ENCODE results near the gene TRIM17. TPM values are rescaled to one million over a fixed set of nuclear protein-coding genes. Genes with fewer than 3 reads are reported as not detected.

The TRIM17 gene
- total and polyA plus RNA-seq, 2 of the 13 experiments (the other 11 are each of a cell fraction or from before 2014, with no cell fraction given): 0.32 to 0.64 TPM

DNA sequence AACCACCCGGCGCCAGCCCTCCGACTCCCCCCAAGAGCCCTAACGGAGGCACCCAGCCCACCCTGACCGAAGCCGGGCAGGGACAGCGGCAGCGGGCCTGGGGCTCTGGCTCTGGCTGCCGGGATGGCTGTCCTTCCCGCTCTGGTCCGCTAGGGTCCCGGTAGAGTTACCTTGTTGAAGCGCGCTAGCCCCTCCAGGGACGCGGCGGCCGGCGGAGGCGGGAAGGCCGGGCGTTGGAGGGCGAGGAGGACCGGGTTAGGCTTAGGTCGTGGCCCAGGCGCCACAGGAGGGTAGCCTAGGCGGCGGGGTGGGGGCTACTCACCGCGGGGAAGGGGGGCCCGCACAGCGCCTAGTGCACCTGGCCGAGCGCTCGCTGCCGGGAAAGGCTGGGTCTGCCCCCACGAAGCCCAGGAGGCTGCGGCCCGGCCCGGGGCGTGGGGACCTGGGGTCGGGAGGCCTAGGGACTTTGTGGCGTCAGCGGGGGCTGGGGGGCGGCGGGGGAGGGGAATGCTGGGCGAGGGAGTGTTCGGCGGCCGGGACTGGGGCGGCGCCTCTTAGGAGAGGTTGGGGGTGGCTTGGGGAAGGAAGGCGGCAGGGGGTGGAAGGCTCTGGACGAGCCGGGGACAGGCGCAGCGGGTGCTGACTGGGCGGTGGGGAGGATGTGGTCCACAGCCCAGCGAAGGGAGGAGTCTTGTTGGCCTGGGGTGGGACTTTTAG lies at the start of gene TRIM17 (continued):
- TF ChIP-seq ZNF33A (CRISPR knock-in tag; IDR thresholded peaks at IDR 0.05; ENCODE audit: borderline replicate concordance): no peak
- TF ChIP-seq, protein P1, sequence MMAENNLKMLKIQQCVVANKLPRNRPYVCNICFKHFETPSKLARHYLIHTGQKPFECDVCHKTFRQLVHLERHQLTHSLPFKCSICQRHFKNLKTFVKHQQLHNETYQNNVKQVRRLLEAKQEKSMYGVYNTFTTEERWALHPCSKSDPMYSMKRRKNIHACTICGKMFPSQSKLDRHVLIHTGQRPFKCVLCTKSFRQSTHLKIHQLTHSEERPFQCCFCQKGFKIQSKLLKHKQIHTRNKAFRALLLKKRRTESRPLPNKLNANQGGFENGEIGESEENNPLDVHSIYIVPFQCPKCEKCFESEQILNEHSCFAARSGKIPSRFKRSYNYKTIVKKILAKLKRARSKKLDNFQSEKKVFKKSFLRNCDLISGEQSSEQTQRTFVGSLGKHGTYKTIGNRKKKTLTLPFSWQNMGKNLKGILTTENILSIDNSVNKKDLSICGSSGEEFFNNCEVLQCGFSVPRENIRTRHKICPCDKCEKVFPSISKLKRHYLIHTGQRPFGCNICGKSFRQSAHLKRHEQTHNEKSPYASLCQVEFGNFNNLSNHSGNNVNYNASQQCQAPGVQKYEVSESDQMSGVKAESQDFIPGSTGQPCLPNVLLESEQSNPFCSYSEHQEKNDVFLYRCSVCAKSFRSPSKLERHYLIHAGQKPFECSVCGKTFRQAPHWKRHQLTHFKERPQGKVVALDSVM (CRISPR knock-in tag; IDR thresholded peaks at IDR 0.05): no peak
- no peak for TF ChIP-seq MAZ (IDR thresholded peaks at IDR 0.05; ENCODE audit: borderline replicate concordance, low read depth, low read length)
- 0 out of 2 replicates have a peak, but pooled peaks have one; percentile 62 for TF ChIP-seq MAZ (CRISPR knock-in tag; IDR thresholded peaks at IDR 0.05; ENCODE audit: low read depth)
- no peak for TF ChIP-seq ZMAT3 (CRISPR knock-in tag; conservative IDR thresholded peaks at IDR 0.05)
- TF ChIP-seq, protein P2, sequence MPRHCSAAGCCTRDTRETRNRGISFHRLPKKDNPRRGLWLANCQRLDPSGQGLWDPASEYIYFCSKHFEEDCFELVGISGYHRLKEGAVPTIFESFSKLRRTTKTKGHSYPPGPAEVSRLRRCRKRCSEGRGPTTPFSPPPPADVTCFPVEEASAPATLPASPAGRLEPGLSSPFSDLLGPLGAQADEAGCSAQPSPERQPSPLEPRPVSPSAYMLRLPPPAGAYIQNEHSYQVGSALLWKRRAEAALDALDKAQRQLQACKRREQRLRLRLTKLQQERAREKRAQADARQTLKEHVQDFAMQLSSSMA (CRISPR knock-in tag; IDR thresholded peaks at IDR 0.05): no peak
- TF ChIP-seq KMT2A (CRISPR knock-in tag; IDR thresholded peaks at IDR 0.05): no peak
- no peak for TF ChIP-seq ZNF878 (CRISPR knock-in tag; IDR thresholded peaks at IDR 0.05)
- no peak for TF ChIP-seq ZNF746 (CRISPR knock-in tag; IDR thresholded peaks at IDR 0.05)
- TF ChIP-seq, protein P3, sequence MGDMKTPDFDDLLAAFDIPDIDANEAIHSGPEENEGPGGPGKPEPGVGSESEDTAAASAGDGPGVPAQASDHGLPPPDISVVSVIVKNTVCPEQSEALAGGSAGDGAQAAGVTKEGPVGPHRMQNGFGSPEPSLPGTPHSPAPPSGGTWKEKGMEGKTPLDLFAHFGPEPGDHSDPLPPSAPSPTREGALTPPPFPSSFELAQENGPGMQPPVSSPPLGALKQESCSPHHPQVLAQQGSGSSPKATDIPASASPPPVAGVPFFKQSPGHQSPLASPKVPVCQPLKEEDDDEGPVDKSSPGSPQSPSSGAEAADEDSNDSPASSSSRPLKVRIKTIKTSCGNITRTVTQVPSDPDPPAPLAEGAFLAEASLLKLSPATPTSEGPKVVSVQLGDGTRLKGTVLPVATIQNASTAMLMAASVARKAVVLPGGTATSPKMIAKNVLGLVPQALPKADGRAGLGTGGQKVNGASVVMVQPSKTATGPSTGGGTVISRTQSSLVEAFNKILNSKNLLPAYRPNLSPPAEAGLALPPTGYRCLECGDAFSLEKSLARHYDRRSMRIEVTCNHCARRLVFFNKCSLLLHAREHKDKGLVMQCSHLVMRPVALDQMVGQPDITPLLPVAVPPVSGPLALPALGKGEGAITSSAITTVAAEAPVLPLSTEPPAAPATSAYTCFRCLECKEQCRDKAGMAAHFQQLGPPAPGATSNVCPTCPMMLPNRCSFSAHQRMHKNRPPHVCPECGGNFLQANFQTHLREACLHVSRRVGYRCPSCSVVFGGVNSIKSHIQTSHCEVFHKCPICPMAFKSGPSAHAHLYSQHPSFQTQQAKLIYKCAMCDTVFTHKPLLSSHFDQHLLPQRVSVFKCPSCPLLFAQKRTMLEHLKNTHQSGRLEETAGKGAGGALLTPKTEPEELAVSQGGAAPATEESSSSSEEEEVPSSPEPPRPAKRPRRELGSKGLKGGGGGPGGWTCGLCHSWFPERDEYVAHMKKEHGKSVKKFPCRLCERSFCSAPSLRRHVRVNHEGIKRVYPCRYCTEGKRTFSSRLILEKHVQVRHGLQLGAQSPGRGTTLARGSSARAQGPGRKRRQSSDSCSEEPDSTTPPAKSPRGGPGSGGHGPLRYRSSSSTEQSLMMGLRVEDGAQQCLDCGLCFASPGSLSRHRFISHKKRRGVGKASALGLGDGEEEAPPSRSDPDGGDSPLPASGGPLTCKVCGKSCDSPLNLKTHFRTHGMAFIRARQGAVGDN (CRISPR knock-in tag; IDR thresholded peaks at IDR 0.05): peak; percentile 79
- TF ChIP-seq, protein P4, sequence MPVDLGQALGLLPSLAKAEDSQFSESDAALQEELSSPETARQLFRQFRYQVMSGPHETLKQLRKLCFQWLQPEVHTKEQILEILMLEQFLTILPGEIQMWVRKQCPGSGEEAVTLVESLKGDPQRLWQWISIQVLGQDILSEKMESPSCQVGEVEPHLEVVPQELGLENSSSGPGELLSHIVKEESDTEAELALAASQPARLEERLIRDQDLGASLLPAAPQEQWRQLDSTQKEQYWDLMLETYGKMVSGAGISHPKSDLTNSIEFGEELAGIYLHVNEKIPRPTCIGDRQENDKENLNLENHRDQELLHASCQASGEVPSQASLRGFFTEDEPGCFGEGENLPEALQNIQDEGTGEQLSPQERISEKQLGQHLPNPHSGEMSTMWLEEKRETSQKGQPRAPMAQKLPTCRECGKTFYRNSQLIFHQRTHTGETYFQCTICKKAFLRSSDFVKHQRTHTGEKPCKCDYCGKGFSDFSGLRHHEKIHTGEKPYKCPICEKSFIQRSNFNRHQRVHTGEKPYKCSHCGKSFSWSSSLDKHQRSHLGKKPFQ (CRISPR knock-in tag; IDR thresholded peaks at IDR 0.05; ENCODE audit: insufficient replicate concordance): no peak
- TF ChIP-seq ZSCAN29 (CRISPR knock-in tag; conservative IDR thresholded peaks at IDR 0.05): no peak
- TF ChIP-seq, protein P5, sequence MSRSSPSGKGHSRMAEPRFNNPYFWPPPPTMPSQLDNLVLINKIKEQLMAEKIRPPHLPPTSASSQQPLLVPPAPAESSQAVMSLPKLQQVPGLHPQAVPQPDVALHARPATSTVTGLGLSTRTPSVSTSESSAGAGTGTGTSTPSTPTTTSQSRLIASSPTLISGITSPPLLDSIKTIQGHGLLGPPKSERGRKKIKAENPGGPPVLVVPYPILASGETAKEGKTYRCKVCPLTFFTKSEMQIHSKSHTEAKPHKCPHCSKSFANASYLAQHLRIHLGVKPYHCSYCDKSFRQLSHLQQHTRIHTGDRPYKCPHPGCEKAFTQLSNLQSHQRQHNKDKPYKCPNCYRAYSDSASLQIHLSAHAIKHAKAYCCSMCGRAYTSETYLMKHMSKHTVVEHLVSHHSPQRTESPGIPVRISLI (CRISPR knock-in tag; IDR thresholded peaks at IDR 0.05; ENCODE audit: borderline replicate concordance): no peak
- no peak for TF ChIP-seq ZNF720 (CRISPR knock-in tag; IDR thresholded peaks at IDR 0.05)
- no peak for TF ChIP-seq ATF2 (CRISPR knock-in tag; IDR thresholded peaks at IDR 0.05)
- no peak for TF ChIP-seq KLF6 (CRISPR knock-in tag; IDR thresholded peaks at IDR 0.05)
- TF ChIP-seq TBX2 (CRISPR knock-in tag; IDR thresholded peaks at IDR 0.05; ENCODE audit: borderline replicate concordance): peak; percentile 17; the same call in 1 of the 2 replicates
